Measurements from ENCODE around the gene FOXG1.

DNA sequence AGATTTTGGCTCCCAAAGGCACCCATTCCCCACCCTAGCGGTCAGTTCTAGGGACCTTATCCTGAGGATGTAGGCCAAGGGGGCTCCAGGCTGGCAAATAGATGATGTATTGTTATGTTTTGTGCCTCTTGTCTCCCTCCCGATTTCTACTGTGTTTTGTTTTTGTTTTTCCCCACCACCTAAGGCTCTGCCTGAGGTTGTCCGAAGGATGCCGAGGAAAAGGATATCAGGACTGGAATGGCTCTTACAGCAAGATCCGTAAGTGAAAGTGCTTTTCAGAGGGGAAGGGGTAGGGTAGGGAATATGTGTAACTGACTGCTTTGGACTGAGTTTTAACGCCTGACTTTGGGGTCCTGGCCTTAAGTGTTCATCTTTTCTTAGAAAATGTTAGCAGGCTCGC lies 6.6 kb downstream of the FOXG1 start:
- TF ChIP-seq, protein P1, sequence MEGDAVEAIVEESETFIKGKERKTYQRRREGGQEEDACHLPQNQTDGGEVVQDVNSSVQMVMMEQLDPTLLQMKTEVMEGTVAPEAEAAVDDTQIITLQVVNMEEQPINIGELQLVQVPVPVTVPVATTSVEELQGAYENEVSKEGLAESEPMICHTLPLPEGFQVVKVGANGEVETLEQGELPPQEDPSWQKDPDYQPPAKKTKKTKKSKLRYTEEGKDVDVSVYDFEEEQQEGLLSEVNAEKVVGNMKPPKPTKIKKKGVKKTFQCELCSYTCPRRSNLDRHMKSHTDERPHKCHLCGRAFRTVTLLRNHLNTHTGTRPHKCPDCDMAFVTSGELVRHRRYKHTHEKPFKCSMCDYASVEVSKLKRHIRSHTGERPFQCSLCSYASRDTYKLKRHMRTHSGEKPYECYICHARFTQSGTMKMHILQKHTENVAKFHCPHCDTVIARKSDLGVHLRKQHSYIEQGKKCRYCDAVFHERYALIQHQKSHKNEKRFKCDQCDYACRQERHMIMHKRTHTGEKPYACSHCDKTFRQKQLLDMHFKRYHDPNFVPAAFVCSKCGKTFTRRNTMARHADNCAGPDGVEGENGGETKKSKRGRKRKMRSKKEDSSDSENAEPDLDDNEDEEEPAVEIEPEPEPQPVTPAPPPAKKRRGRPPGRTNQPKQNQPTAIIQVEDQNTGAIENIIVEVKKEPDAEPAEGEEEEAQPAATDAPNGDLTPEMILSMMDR (IDR thresholded peaks at IDR 0.05) = no peak
- TF ChIP-seq POLR2A (IDR thresholded peaks at IDR 0.05) (no peak), EP300 (IDR thresholded peaks at IDR 0.05) (no peak), POLR2AphosphoS5 (IDR thresholded peaks at IDR 0.05) (no peak)

Measured in upper lobe of left lung (tissue), 4 donors.